Pancreas (tissue), 10 donors: ENCODE measurements around the gene GTF2I. TPM values are rescaled to one million over a fixed set of nuclear protein-coding genes. Genes with fewer than 3 reads are reported as not detected.

Source experiments
- ATAC-seq, 4 donors: fragments of 200-7000 bp; cut with Tn5 transposase; one replicate each; pipeline versions ENCODE4 v1.8.0 to v1.9.1; 2020; ENCODE audit warnings: mild to moderate bottlenecking in 4 of 4, moderate library complexity in 4 of 4
- DNase-seq, 6 donors: peaks; one replicate each; pipeline ENCODE4 v3.0.0-alpha.2; 2020
- FAIRE-seq: peaks from 2 replicates; lab custom pipeline; 2012; peaks lifted over from hg19 to GRCh38; lab: Jason Lieb, UNC
- H3K27ac ChIP-seq, 4 donors: fragments of 200-600 bp; sonication (generic); 1 replicate in 3 of 4; 2 replicates in 1 of 4; pipeline versions ENCODE4 v1.5.0 to v1.8.0; 2020
- H3K27me3 ChIP-seq, 4 donors: fragments of 200-600 bp; one replicate each; pipeline ENCODE4 v1.8.0; 2021
- H3K36me3 ChIP-seq, 3 donors: fragments of 200-600 bp; sonication (generic) in 1 of 3; one replicate each; pipeline versions ENCODE4 v1.5.0 to v1.8.0; 2020 to 2021
- H3K4me1 ChIP-seq, 3 donors: fragments of 200-600 bp; one replicate each; pipeline ENCODE4 v1.8.0; 2021
- H3K4me3 ChIP-seq, 4 donors: fragments of 200-600 bp; sonication (generic) in 2 of 4; one replicate each; pipeline versions ENCODE4 v1.5.0 to v1.8.0; 2020 to 2021
- H3K9me3 ChIP-seq, 4 donors: fragments of 200-600 bp; one replicate each; pipeline ENCODE4 v1.8.0; 2021
- CTCF ChIP-seq, 4 donors: fragments of 200-600 bp; sonication (generic) in 3 of 4; IDR thresholded peaks; one replicate each; pipeline versions ENCODE4 v1.5.0 to v1.8.0; 2021; ENCODE audit warnings: antibody characterized with exemption in 4 of 4
- WGBS, 2 donors: extraction: QIAGEN DNeasy Blood & Tissue Kit; methylation state at CpG; one replicate each; pipeline ENCODE4 v1.1.7; 2013; 5-methylcytosine and 5-hydroxymethylcytosine counted together
- intact Hi-C, 3 donors: fragments of 100-400 bp; cut with DNase I; formaldehyde crosslinking; loops; one replicate each; pipeline versions ENCODE4 v1.11.1 to v1.14.2; 2022
- polyA plus RNA-seq, 2 donors: library from polyadenylated mRNA; stranded (reverse); fragments of 200-250 nt; gene quantifications; one replicate each; pipeline ENCODE4 v1.2.3, GENCODE V29; 2013
- total RNA-seq, 6 donors: library from RNA; stranded (reverse); fragmentation: NEBNext Ultra II Directional in 4 of 6; extraction: Animal tissue kit (Norgen Biotek cat#: 25700) in 4 of 6; gene quantifications; one replicate each; pipeline versions ENCODE4 v1.2.1 to v1.2.4, GENCODE V29; 2021 to 2023
- donor health status: healthy with polysubstance abuse.
- donor health status: DM: no; HTN: no; CAD: no; lungs with moderate emphysema.
- donor health status: DM: no; HTN: no; CAD: no.
- donor health status: control.
- donor health status: control.
- donor health status: Bipolar disorder and iron deficiency.
- donor health status: DM: yes; HTN: yes; CAD: no.
- donor health status: DM: no; HTN: no; CAD: no.
- donor health status: DM: no; HTN: no; CAD: no.
- donor health status: DM: yes; HTN: yes; CAD: no.

The GTF2I gene
- total and polyA plus RNA-seq, 8 donors, result 40.5 to 159 (median 80.8) TPM

GRCh38 chr7:74708569-74709275, 51.2 kb downstream of the GTF2I start:
- TF ChIP-seq CTCF (IDR thresholded peaks at IDR 0.05), result no peak
- no peak for ATAC-seq
- H3K9me3 ChIP-seq, result no peaks in the 10 kb centered on the region
- intact Hi-C loops, result no loop called here
- no peak for FAIRE-seq
- H3K27me3 ChIP-seq, result no peaks in the 10 kb centered on the region
- 84% methylated on average over 7 of the region's 7 CpGs for WGBS, 2 donors
- H3K4me3 ChIP-seq, result no peak overlapping the region
- H3K36me3 ChIP-seq, result peaks cover 10 to 61% (median 12%) of the 10 kb centered on the region in 3 donors
- DNase-seq, result no peak
- no peak overlapping the region for H3K27ac ChIP-seq
- H3K4me1 ChIP-seq, result no peaks in the 10 kb centered on the region

- intact Hi-C loops, result no loop called here
- FAIRE-seq (no peak), ATAC-seq (no peak), DNase-seq (no peak)
- Histone ChIP-seq H3K27ac (no peak overlapping the region), H3K4me1 (peaks cover 0 to 8% (median 0%) of the 10 kb centered on the region in 3 donors), H3K4me3 (no peak overlapping the region), H3K36me3 (peaks cover 10 to 55% (median 12%) of the 10 kb centered on the region in 3 donors), H3K9me3 (no peaks in the 10 kb centered on the region), H3K27me3 (no peaks in the 10 kb centered on the region)
- no peak for TF ChIP-seq CTCF (IDR thresholded peaks at IDR 0.05)
- WGBS, 2 donors, result 91 to 93% methylated on average over 10 of the region's 10 CpGs
Observed at GRCh38 chr7:74709880-74710671, 52.6 kb downstream of the GTF2I start.

GRCh38 chr7:74713567-74713966, 56.0 kb downstream of the GTF2I start:
- Histone ChIP-seq H3K4me1 (peaks cover 0 to 8% (median 0%) of the 10 kb centered on the region in 3 donors), H3K27me3 (no peaks in the 10 kb centered on the region), H3K36me3 (peaks cover 0 to 48% (median 8%) of the 10 kb centered on the region in 3 donors), H3K9me3 (no peaks in the 10 kb centered on the region), H3K27ac (no peak overlapping the region), H3K4me3 (no peak overlapping the region)
- ATAC-seq (no peak), DNase-seq (no peak), FAIRE-seq (no peak)
- no peak for TF ChIP-seq CTCF (IDR thresholded peaks at IDR 0.05)
- intact Hi-C loops, result no loop called here

GRCh38 chr7:74717889-74718288, 60.4 kb downstream of the GTF2I start:
- H3K27me3 ChIP-seq, result no peaks in the 10 kb centered on the region
- intact Hi-C loops, result no loop called here
- H3K9me3 ChIP-seq, result no peaks in the 10 kb centered on the region
- no peak for TF ChIP-seq CTCF (IDR thresholded peaks at IDR 0.05)
- no peak for ATAC-seq
- peaks cover 0 to 8% (median 0%) of the 10 kb centered on the region in 3 donors for H3K4me1 ChIP-seq
- no peak for FAIRE-seq
- no peak for DNase-seq
- WGBS, 2 donors, result 81 to 85% methylated on average over 9 of the region's 9 CpGs
- H3K4me3 ChIP-seq, result no peak overlapping the region
- no peak overlapping the region for H3K27ac ChIP-seq
- H3K36me3 ChIP-seq, result peaks cover 0 to 36% (median 8%) of the 10 kb centered on the region in 3 donors
